ENCODE results near the gene CLDND2.

- TF ChIP-seq CTCF (IDR thresholded peaks at IDR 0.05) (no peak), EZH2 (IDR thresholded peaks at IDR 0.05) (no peak)
Measured at GRCh38 chr19:51386882-51387520, 18.2 kb upstream of the CLDND2 start.

Measured in neural progenitor cell (in vitro differentiated cells).